ENCODE results near the gene TTC24.

DNA sequence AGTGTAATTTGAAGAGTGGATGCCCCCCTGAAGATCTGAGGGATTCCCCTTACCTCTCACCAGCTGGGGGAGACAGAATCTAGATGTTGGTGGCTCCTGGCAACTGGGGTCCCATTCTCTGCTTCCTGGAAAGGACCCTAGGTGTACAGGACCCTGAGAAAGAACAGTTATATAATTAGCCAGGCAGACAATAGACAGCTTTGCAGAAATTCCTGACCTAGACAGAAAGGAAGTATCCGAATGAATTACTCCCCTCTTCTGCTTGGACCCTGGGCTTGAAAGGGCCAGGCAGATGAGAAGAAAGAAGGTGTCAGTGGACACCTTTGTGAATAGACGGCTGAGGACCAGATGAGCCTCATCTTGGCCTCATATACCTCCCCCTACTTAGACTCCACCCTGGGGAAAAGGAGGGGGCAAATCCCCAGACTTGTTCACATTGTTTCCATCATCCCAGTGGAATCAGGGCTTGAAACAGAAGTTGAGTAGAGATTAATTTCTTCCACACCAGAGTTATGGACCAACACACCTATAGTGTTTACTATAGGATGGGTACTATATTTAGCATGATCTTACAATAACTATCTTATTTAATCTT lies 5.4 kb upstream of the TTC24 start:
- TF ChIP-seq, protein P1, sequence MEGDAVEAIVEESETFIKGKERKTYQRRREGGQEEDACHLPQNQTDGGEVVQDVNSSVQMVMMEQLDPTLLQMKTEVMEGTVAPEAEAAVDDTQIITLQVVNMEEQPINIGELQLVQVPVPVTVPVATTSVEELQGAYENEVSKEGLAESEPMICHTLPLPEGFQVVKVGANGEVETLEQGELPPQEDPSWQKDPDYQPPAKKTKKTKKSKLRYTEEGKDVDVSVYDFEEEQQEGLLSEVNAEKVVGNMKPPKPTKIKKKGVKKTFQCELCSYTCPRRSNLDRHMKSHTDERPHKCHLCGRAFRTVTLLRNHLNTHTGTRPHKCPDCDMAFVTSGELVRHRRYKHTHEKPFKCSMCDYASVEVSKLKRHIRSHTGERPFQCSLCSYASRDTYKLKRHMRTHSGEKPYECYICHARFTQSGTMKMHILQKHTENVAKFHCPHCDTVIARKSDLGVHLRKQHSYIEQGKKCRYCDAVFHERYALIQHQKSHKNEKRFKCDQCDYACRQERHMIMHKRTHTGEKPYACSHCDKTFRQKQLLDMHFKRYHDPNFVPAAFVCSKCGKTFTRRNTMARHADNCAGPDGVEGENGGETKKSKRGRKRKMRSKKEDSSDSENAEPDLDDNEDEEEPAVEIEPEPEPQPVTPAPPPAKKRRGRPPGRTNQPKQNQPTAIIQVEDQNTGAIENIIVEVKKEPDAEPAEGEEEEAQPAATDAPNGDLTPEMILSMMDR (IDR thresholded peaks at IDR 0.05) = no peak
- TF ChIP-seq POLR2AphosphoS5 (IDR thresholded peaks at IDR 0.05) (no peak), POLR2A (IDR thresholded peaks at IDR 0.05) (no peak)

Data from upper lobe of left lung (tissue), 4 donors.